ENCODE data around the gene MYL11.

DNA sequence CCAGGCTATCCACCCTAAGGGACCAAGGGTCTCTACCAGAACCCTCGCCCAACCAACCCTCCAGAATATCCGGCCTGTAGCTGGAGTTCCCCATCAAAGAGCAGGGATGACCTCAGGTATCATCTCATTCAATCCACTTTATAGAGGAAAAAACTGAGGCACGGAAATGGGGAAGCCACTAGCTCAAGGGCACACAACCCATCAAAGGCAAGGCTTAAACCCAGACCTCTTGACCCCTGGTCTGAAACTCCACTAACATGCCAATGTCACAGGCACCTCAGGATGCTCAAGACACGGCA, 5.9 kb upstream of the MYL11 start:
- TF ChIP-seq POLR2A (IDR thresholded peaks at IDR 0.05; ENCODE audit: low read length) (no peak), GATA1 (IDR thresholded peaks at IDR 0.05; ENCODE audit: low read depth, low read length) (no peak)
